LoVo (cell line): ENCODE data around the gene IRF5.
"Not testable (repeated sequence)": the region's sequence is repeated elsewhere in the genome, so short reads cannot be mapped to it uniquely, and the experiment has no call there.

Experiments used
- DNase-seq: peaks from one replicate; pipeline ENCODE4 v3.0.0-alpha.2; 2016; ENCODE audit warnings: low spot score

IRF5 gene

GRCh38 chr7:128968624-128969023, 30.9 kb downstream of the IRF5 start:
- no peak for DNase-seq

GRCh38 chr7:128974241-128974934, 36.7 kb downstream of the IRF5 start:
- DNase-seq, result no peak

- no peak for DNase-seq
Observed at GRCh38 chr7:128982105-128982504, 44.4 kb downstream of the IRF5 start.

GRCh38 chr7:128985660-128986059, 47.9 kb downstream of the IRF5 start:
- DNase-seq, result no peak

- no peak for DNase-seq
Observed at GRCh38 chr7:128986609-128987008, 48.9 kb downstream of the IRF5 start.

- no peak for DNase-seq
Observed at GRCh38 chr7:128988372-128988771, 50.6 kb downstream of the IRF5 start.

GRCh38 chr7:128989961-128990360, 52.2 kb downstream of the IRF5 start:
- no peak for DNase-seq

GRCh38 chr7:128993419-128993818, 55.7 kb downstream of the IRF5 start:
- no peak for DNase-seq

GRCh38 chr7:128994560-128994959, 56.8 kb downstream of the IRF5 start:
- not testable (repeated sequence) for DNase-seq

GRCh38 chr7:128997181-128997580, 59.5 kb downstream of the IRF5 start:
- no peak for DNase-seq
